Mucosa of stomach (tissue), 1 donor: ENCODE data around the gene RPL13A.
"Not testable (repeated sequence)": the region's sequence is repeated elsewhere in the genome, so short reads cannot be mapped to it uniquely, and the experiment has no call there.

Experiments used
- H3K27me3 ChIP-seq: one replicate; pipeline ENCODE4 v1.7.0; 2013; ENCODE audit warnings: mild to moderate bottlenecking, low read length; ENCODE audit not compliant: control insufficient read depth, insufficient read depth
- H3K36me3 ChIP-seq: one replicate; pipeline ENCODE4 v1.7.0; 2013; ENCODE audit warnings: low read length; ENCODE audit not compliant: control insufficient read depth, insufficient read depth
- H3K4me1 ChIP-seq: one replicate; pipeline ENCODE4 v1.7.0; 2013; ENCODE audit warnings: mild to moderate bottlenecking, low read length; ENCODE audit not compliant: control insufficient read depth, insufficient read depth
- H3K4me3 ChIP-seq: one replicate; pipeline ENCODE4 v1.7.0; 2013; ENCODE audit warnings: low read length
- H3K9ac ChIP-seq: one replicate; pipeline ENCODE4 v1.7.0; 2013; ENCODE audit warnings: mild to moderate bottlenecking, low read length, moderate library complexity
- H3K9me3 ChIP-seq: one replicate; pipeline ENCODE4 v1.7.0; 2013; ENCODE audit warnings: mild to moderate bottlenecking, low read length, moderate library complexity; ENCODE audit not compliant: control insufficient read depth
- donor health status: Pancreatic carcinoma.

The RPL13A gene

GRCh38 chr19:49447485-49448431 is 39.6 kb upstream of the RPL13A start:
- no peaks in the 10 kb centered on the region for H3K27me3 ChIP-seq
- H3K9ac ChIP-seq = no peak overlapping the region
- H3K9me3 ChIP-seq = no peaks in the 10 kb centered on the region
- H3K4me1 ChIP-seq = peaks cover 12% of the 10 kb centered on the region
- H3K4me3 ChIP-seq = no peak overlapping the region
- peaks cover 9% of the 10 kb centered on the region for H3K36me3 ChIP-seq

GRCh38 chr19:49448432-49448786 is 39.0 kb upstream of the RPL13A start:
- Histone ChIP-seq H3K9ac (no peak overlapping the region), H3K36me3 (peaks cover 9% of the 10 kb centered on the region), H3K9me3 (no peaks in the 10 kb centered on the region), H3K4me3 (no peak overlapping the region), H3K27me3 (no peaks in the 10 kb centered on the region), H3K4me1 (peaks cover 12% of the 10 kb centered on the region)

- peak overlapping the region; percentile 95 for H3K9ac ChIP-seq
- no peaks in the 10 kb centered on the region for H3K9me3 ChIP-seq
- peaks cover 9% of the 10 kb centered on the region for H3K36me3 ChIP-seq
- peaks cover 18% of the 10 kb centered on the region for H3K4me1 ChIP-seq
- no peaks in the 10 kb centered on the region for H3K27me3 ChIP-seq
- H3K4me3 ChIP-seq = peak overlapping the region; percentile 8
Observed at GRCh38 chr19:49450405-49450804, 37.0 kb upstream of the RPL13A start.

GRCh38 chr19:49451430-49452181 is 35.8 kb upstream of the RPL13A start, which contains the start of gene PIH1D1:
TSS of gene PIH1D1 (minus strand) at chr19:49451814. CDS start at chr19:49451574, 240 bp downstream.
- Histone ChIP-seq H3K27me3 (no peaks in the 10 kb centered on the region), H3K4me1 (peaks cover 18% of the 10 kb centered on the region), H3K36me3 (peaks cover 9% of the 10 kb centered on the region), H3K4me3 (peak within 1 kb of the TSS; percentile 99), H3K9ac (peak within 1 kb of the TSS; percentile 97), H3K9me3 (no peaks in the 10 kb centered on the region)

- H3K27me3 ChIP-seq = no peaks in the 10 kb centered on the region
- peak within 1 kb of the TSS; percentile 81 for H3K4me3 ChIP-seq
- H3K9me3 ChIP-seq = no peaks in the 10 kb centered on the region
- peaks cover 9% of the 10 kb centered on the region for H3K36me3 ChIP-seq
- H3K4me1 ChIP-seq = peaks cover 18% of the 10 kb centered on the region
- peak within 1 kb of the TSS; percentile 97 for H3K9ac ChIP-seq
Observed at GRCh38 chr19:49453013-49453756, 34.2 kb upstream of the RPL13A start, which contains the start of gene ALDH16A1. TSS of gene ALDH16A1 (plus strand) at chr19:49453225. CDS start at chr19:49453332, 107 bp downstream.

GRCh38 chr19:49453757-49454240 is 33.6 kb upstream of the RPL13A start:
- Histone ChIP-seq H3K4me1 (peaks cover 22% of the 10 kb centered on the region), H3K36me3 (peaks cover 7% of the 10 kb centered on the region), H3K9ac (peak overlapping the region; percentile 97), H3K4me3 (peak overlapping the region; percentile 81), H3K27me3 (no peaks in the 10 kb centered on the region), H3K9me3 (no peaks in the 10 kb centered on the region)

- Histone ChIP-seq H3K27me3 (no peaks in the 10 kb centered on the region), H3K9me3 (no peaks in the 10 kb centered on the region), H3K4me3 (no peak overlapping the region), H3K36me3 (no peaks in the 10 kb centered on the region), H3K4me1 (peaks cover 19% of the 10 kb centered on the region), H3K9ac (no peak overlapping the region)
Observed at GRCh38 chr19:49455773-49456172, 31.6 kb upstream of the RPL13A start.

GRCh38 chr19:49456326-49456725 is 31.1 kb upstream of the RPL13A start:
- H3K4me3 ChIP-seq = no peak overlapping the region
- no peaks in the 10 kb centered on the region for H3K9me3 ChIP-seq
- H3K9ac ChIP-seq = no peak overlapping the region
- no peaks in the 10 kb centered on the region for H3K27me3 ChIP-seq
- H3K36me3 ChIP-seq = no peaks in the 10 kb centered on the region
- H3K4me1 ChIP-seq = peaks cover 15% of the 10 kb centered on the region

GRCh38 chr19:49458567-49458903 is 28.9 kb upstream of the RPL13A start:
- no peaks in the 10 kb centered on the region for H3K36me3 ChIP-seq
- H3K4me1 ChIP-seq = peaks cover 11% of the 10 kb centered on the region
- no peak overlapping the region for H3K4me3 ChIP-seq
- H3K27me3 ChIP-seq = no peaks in the 10 kb centered on the region
- no peaks in the 10 kb centered on the region for H3K9me3 ChIP-seq
- no peak overlapping the region for H3K9ac ChIP-seq

- Histone ChIP-seq H3K4me1 (peaks cover 5% of the 10 kb centered on the region), H3K4me3 (no peak overlapping the region), H3K36me3 (no peaks in the 10 kb centered on the region), H3K9me3 (no peaks in the 10 kb centered on the region), H3K9ac (no peak overlapping the region), H3K27me3 (no peaks in the 10 kb centered on the region)
Observed at GRCh38 chr19:49459388-49459787, 28.0 kb upstream of the RPL13A start.

- H3K4me1 ChIP-seq = not testable (repeated sequence)
Observed at GRCh38 chr19:49461130-49461529, 26.3 kb upstream of the RPL13A start.

More at GRCh38 chr19:49461130-49461529, 26.3 kb upstream of the RPL13A start:
- not testable (repeated sequence) for H3K36me3 ChIP-seq, H3K4me3 ChIP-seq, H3K9me3 ChIP-seq, H3K9ac ChIP-seq, H3K27me3 ChIP-seq
